Transverse colon (tissue), 4 donors: ENCODE data around the gene FLYWCH1. TPM values are rescaled to one million over a fixed set of nuclear protein-coding genes. Genes with fewer than 3 reads are reported as not detected.

ENCODE experiments used
- DNase-seq: peaks from one replicate; pipeline ENCODE4 v3.0.0-alpha.2; 2019
- H3K27ac ChIP-seq, 4 donors: fragments of 200-600 bp; sonication (generic); 2 replicates each; pipeline ENCODE4 v1.5.1; 2016 to 2018; ENCODE audit warnings: inconsistent platforms in 4 of 4
- H3K27me3 ChIP-seq: fragments of 200-600 bp; sonication (generic); 2 replicates; pipeline ENCODE4 v1.5.1; 2017; ENCODE audit warnings: inconsistent platforms
- H3K36me3 ChIP-seq, 4 donors: fragments of 200-600 bp; sonication (generic); 2 replicates each; pipeline ENCODE4 v1.5.1; 2017 to 2019; ENCODE audit warnings: inconsistent platforms in 4 of 4
- H3K4me1 ChIP-seq, 4 donors: fragments of 200-600 bp; sonication (generic); 2 replicates each; pipeline ENCODE4 v1.5.1; 2017 to 2020; ENCODE audit warnings: inconsistent platforms in 4 of 4
- H3K4me3 ChIP-seq, 4 donors: fragments of 200-600 bp; sonication (generic); 1 replicate in 1 of 4; 2 replicates in 3 of 4; pipeline versions ENCODE4 v1.5.1 to v1.6.1; 2017 to 2019; ENCODE audit warnings: inconsistent platforms in 4 of 4
- H3K9me3 ChIP-seq, 2 donors: fragments of 200-600 bp; sonication (generic); 2 replicates each; pipeline ENCODE4 v1.5.1; 2017 to 2019; ENCODE audit warnings: inconsistent platforms in 2 of 2
- CTCF ChIP-seq, 5 experiments: fragments of 200-600 bp in 3 of 5; fragments of 450-650 bp in 2 of 5; sonication (generic) in 3 of 5; IDR thresholded peaks; 1 replicate in 2 of 5; 2 replicates in 3 of 5; pipeline ENCODE4 v1.5.1; 2016 to 2017; ENCODE audit warnings: antibody characterized with exemption in 5 of 5, inconsistent platforms in 3 of 5, mild to moderate bottlenecking in 2 of 5, moderate library complexity in 1 of 5
- EP300 ChIP-seq: sonication (generic); formaldehyde crosslinking; IDR thresholded peaks from one replicate; pipeline ENCODE4 v1.6.1; 2017; ENCODE audit warnings: antibody characterized with exemption, low read depth
- POLR2A ChIP-seq: fragments of 450-650 bp; IDR thresholded peaks from one replicate; pipeline ENCODE4 v1.6.1; 2016; ENCODE audit warnings: antibody characterized with exemption, mild to moderate bottlenecking, moderate library complexity
- POLR2AphosphoS5 ChIP-seq, 3 donors: sonication (generic); formaldehyde crosslinking; IDR thresholded peaks; one replicate each; pipeline ENCODE4 v1.6.1; 2016; ENCODE audit warnings: antibody characterized with exemption in 3 of 3
- WGBS, 2 donors: methylation state at CpG; one replicate each; pipeline ENCODE4 v1.1.5; 2018; ENCODE audit warnings: low coverage in 1 of 2; 5-methylcytosine and 5-hydroxymethylcytosine counted together
- in situ Hi-C, 4 donors: fragments of 200-750 bp; cut with MboI; loops; one replicate each; pipeline versions ENCODE4 v1.15.0 to v1.15.1; 2017; ENCODE audit warnings: low sequenced_read_pairs in 3 of 4, low pct_ligation_motif_present in 1 of 4, low pct_unique_long_range_greater_than_20kb in 1 of 4
- intact Hi-C: fragments of 100-400 bp; cut with DNase I; formaldehyde crosslinking; loops from one replicate; pipeline ENCODE4 v1.15.1; 2023; ENCODE audit warnings: low total_unique reads
- total RNA-seq, 4 donors: library from RNA; depleted of rRNA; stranded (reverse); fragments of >200 nt; gene quantifications; one replicate each; pipeline ENCODE4 v1.1.0, GENCODE V29; 2016

FLYWCH1 gene
- total RNA-seq, 4 donors from 2014 or later, result 29.1 to 59.1 (median 34.6) TPM

DNA sequence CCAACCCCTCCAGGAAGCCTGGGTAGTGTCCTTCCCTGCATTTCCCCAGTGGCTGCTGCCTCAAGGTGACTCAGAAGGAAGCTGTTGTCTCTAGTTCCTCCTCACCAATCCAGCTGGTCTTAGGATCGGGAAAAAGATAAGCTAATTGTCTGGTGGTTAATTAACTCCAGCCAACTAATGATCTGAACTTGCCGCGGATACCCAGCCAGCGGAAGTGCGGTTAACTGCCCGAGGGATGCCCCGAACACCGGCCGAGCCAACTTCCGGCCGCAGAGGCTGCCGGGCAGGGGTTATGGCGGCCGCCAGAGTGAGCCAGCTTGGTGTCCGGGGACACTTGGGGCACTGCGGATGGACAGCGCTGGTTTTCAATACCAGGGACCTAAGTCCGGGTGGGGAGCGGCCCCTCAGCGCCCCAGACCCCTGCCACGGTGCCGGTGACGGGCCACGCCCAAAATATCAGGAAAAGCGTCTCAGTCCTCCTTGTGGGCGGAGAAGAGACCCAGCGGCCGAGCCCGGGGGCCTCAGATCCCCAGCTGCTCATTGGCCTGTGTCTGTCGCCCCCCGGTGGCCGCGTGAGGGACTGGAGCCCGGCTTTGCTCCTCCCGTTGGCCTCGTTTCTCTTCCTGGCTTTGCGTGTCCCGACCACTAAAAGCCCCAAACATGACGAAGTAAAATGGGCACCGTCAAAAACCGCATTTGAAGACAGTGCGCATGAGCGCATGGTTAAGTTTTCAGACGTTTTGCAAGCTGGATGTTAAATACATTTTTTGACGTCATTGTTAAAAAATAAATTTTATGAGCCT is 43.5 kb upstream of the FLYWCH1 start:
- H3K9me3 ChIP-seq, result no peaks in the 10 kb centered on the region
- in situ Hi-C loops (no loop called here), intact Hi-C loops (no loop called here)

DNA sequence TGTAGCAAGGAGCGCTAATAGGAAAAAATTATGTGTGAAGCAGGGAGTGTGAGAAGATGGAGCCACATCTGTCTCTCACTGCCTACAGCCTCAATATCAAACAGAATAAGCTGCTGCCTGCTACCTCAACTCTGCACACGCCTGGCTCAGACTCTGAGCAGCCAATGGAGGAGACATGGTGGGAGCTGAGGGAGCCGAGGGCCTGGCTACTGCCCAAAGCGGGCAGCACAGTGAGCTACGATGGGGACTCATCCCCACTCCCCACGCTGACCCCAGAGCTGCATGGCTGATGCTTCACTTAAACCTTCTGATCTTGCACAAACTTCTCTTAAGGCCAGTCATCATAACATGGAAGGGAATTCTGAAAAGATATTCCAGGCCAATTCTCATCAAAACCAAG is 39.8 kb upstream of the FLYWCH1 start:
- no peak overlapping the region for H3K4me3 ChIP-seq
- 75 to 100% methylated on average over 1 to 6 of the region's 6 CpGs for whole genome bisulfite sequencing, 2 donors
- H3K4me1 ChIP-seq, result peaks cover 3 to 16% (median 12%) of the 10 kb centered on the region in 4 donors
- TF ChIP-seq POLR2A (no peak), EP300 (no peak), CTCF (IDR thresholded peaks at IDR 0.05) (no peak), POLR2AphosphoS5 (IDR thresholded peaks at IDR 0.05) (no peak)
- intact Hi-C loops, result no loop called here
- no peak overlapping the region for H3K27ac ChIP-seq
- DNase-seq, result no peak
- no peaks in the 10 kb centered on the region for H3K27me3 ChIP-seq
- H3K9me3 ChIP-seq, result no peaks in the 10 kb centered on the region
- H3K36me3 ChIP-seq, result no peaks in the 10 kb centered on the region
- in situ Hi-C loops, result loop anchor here in 1 of 4 donors (10.0 kb wide), 1 partner anchor 53 kb away; no protein-coding TSS in a partner anchor

More for the DNA sequence above, 43.5 kb upstream of the FLYWCH1 start:
- peak overlapping the region; percentile 42 to 66 (median 57) for H3K4me3 ChIP-seq
- whole genome bisulfite sequencing, 2 donors, result 0 to 1% methylated on average over 7 to 39 of the region's 45 CpGs
- peak overlapping the region; percentile 87 to 95 (median 90) for H3K27ac ChIP-seq
- peaks cover 0 to 10% (median 6%) of the 10 kb centered on the region in 4 donors for H3K4me1 ChIP-seq
- DNase-seq, result peak; percentile 97
- no peaks in the 10 kb centered on the region for H3K36me3 ChIP-seq
- TF ChIP-seq POLR2AphosphoS5 (IDR thresholded peaks at IDR 0.05) (peak in 1 of 3 donors; percentile 47), CTCF (IDR thresholded peaks at IDR 0.05) (peak; percentile 97 to 99 (median 98)), EP300 (no peak), POLR2A (peak; percentile 16)
- H3K27me3 ChIP-seq, result peaks cover 22% of the 10 kb centered on the region

DNA sequence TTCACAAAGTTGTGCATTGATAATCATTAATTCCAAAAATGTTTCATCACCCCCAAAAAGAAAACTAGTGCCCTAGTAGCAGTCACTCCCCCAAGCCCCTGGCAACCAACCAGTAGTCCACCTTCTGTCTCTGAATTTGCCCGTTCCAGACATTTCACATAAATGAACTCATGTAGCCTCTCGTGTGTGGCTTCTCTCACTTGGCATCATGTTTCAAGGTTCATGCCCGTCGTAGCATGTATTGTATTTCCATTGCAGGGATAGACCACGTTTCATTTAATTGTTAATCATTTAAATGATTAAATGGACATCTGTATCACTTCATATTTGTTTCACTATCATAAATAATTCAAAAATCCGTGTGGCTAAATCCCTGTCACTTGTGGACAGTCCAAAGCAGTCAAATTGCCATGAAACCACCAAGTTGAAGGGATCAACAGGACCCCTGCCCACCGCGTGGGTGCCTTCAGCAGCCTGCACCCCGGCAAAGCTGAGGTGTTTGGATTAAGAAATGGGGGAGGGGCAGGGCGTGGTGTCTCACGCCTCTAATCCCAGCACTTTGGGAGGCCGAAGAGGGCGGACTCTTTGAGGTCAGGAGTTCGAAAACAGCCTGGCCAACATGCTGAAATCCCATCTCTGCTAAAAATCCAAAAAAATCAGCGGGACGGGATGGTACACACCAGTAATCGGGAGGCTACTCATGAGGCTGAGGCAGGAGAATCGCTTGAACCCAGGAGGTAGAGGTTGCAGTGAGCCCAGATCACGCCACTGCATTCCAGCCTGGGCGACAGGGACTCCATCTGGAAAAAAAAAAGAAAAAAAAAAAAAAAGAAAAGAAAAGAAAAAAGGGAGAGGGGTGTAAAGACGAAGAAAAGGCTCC is 37.5 kb upstream of the FLYWCH1 start:
- intact Hi-C loops, result no loop called here

More for the DNA sequence above, 37.5 kb upstream of the FLYWCH1 start:
- Histone ChIP-seq H3K36me3 (no peaks in the 10 kb centered on the region), H3K27me3 (no peaks in the 10 kb centered on the region), H3K27ac (peak overlapping the region in 1 of 4 donors; percentile 21), H3K4me1 (peaks cover 3 to 7% (median 6%) of the 10 kb centered on the region in 4 donors), H3K9me3 (no peaks in the 10 kb centered on the region), H3K4me3 (no peak overlapping the region)
- TF ChIP-seq EP300 (no peak), CTCF (IDR thresholded peaks at IDR 0.05) (no peak), POLR2AphosphoS5 (IDR thresholded peaks at IDR 0.05) (no peak)
- no peak for DNase-seq
- in situ Hi-C loops, result loop anchor here in 1 of 4 donors (10.0 kb wide), 1 partner anchor 51 kb away; no protein-coding TSS in a partner anchor
- WGBS, 2 donors, result 48 to 52% methylated on average over 12 to 21 of the region's 21 CpGs
